CD4-positive, alpha-beta memory T cell (primary cell): ENCODE data around the gene HS3ST5. TPM values are rescaled to one million over a fixed set of nuclear protein-coding genes. Genes with fewer than 3 reads are reported as not detected.

Experiments used
- CTCF ChIA-PET: fragments of 350-600 bp; sonication (Branson Sonifier 250); formaldehyde crosslinking; loops from one replicate; lab custom pipeline; 2021; ENCODE audit warnings: inconsistent platforms; ENCODE audit not compliant: partially characterized antibody; lab: Charles Lee
- POLR2A ChIA-PET: fragments of 350-600 bp; sonication (Branson Sonifier 250); formaldehyde crosslinking; loops from one replicate; lab custom pipeline; 2021; ENCODE audit not compliant: partially characterized antibody; lab: Charles Lee
- DNase-seq, 5 donors: peaks; one replicate each; pipeline versions ENCODE4 v3.0.0 to v3.0.0-alpha.2; 2020 to 2022; ENCODE audit warnings: mixed read lengths in 1 of 5
- H3K27ac ChIP-seq: one replicate; pipeline ENCODE4 v1.7.0; 2013; ENCODE audit warnings: low read depth, low read length
- H3K27me3 ChIP-seq: 2 replicates; pipeline ENCODE4 v1.7.0; 2013; ENCODE audit warnings: mild to moderate bottlenecking, low read length, moderate library complexity; ENCODE audit not compliant: insufficient read depth
- H3K36me3 ChIP-seq: 2 replicates; pipeline ENCODE4 v1.7.0; 2013; ENCODE audit warnings: mild to moderate bottlenecking, low read length, moderate library complexity; ENCODE audit not compliant: insufficient read depth
- H3K4me1 ChIP-seq: 2 replicates; pipeline ENCODE4 v1.7.0; 2013; ENCODE audit warnings: mild to moderate bottlenecking, low read length, moderate library complexity; ENCODE audit not compliant: insufficient read depth
- H3K4me3 ChIP-seq, 2 donors: one replicate each; pipeline ENCODE4 v1.7.0; 2013; ENCODE audit warnings: low read length in 2 of 2, mild to moderate bottlenecking in 1 of 2
- H3K9me3 ChIP-seq, 2 donors: one replicate each; pipeline ENCODE4 v1.7.0; 2013; ENCODE audit warnings: low read length in 2 of 2, control low read depth in 1 of 2; ENCODE audit not compliant: control insufficient read depth in 1 of 2
- H3K27ac Mint-ChIP-seq, 7 donors: one replicate each; pipeline ENCODE4 v1.8.0; 2020 to 2021; ENCODE audit warnings: mixed read lengths in 7 of 7, mild to moderate bottlenecking in 6 of 7, inconsistent platforms in 3 of 7, moderate library complexity in 3 of 7
- H3K27me3 Mint-ChIP-seq, 2 donors: one replicate each; pipeline ENCODE4 v1.8.0; 2020 to 2021; ENCODE audit warnings: mixed read lengths in 2 of 2
- H3K36me3 Mint-ChIP-seq, 2 donors: one replicate each; pipeline ENCODE4 v1.8.0; 2020 to 2021; ENCODE audit warnings: mixed read lengths in 2 of 2, inconsistent platforms in 1 of 2, mild to moderate bottlenecking in 1 of 2
- H3K4me1 Mint-ChIP-seq, 4 donors: one replicate each; pipeline ENCODE4 v1.8.0; 2020 to 2021; ENCODE audit warnings: mixed read lengths in 4 of 4, mild to moderate bottlenecking in 1 of 4
- H3K4me3 Mint-ChIP-seq, 8 donors: one replicate each; pipeline ENCODE4 v1.8.0; 2020 to 2021; ENCODE audit warnings: mixed read lengths in 8 of 8, mild to moderate bottlenecking in 7 of 8, moderate library complexity in 6 of 8, inconsistent platforms in 3 of 8
- H3K9me3 Mint-ChIP-seq, 8 donors: one replicate each; pipeline ENCODE4 v1.8.0; 2020 to 2021; ENCODE audit warnings: mixed read lengths in 8 of 8, mild to moderate bottlenecking in 5 of 8, inconsistent platforms in 3 of 8, moderate library complexity in 1 of 8
- intact Hi-C: fragments of 100-400 bp; cut with micrococcal nuclease; formaldehyde crosslinking; loops from one replicate; pipeline ENCODE4 v1.15.1; 2023
- polyA plus RNA-seq, 2 donors: library from polyadenylated mRNA; unstranded; fragments of 300-500 nt; fragmentation: Illumina TruSeq; gene quantifications; one replicate each; pipeline ENCODE4 v1.2.3, GENCODE V29; 2021
- total RNA-seq, 2 experiments: library from RNA; stranded (reverse); gene quantifications; one replicate each; pipeline ENCODE4 v1.2.3, GENCODE V29; 2021

HS3ST5 gene
- total and polyA plus RNA-seq, 4 experiments from 2014 or later = not detected

GRCh38 chr6:114176726-114177125 is 166.1 kb downstream of the HS3ST5 start:
- no peaks in the 10 kb centered on the region for H3K4me1 Mint-ChIP-seq
- Histone ChIP-seq H3K36me3 (no peaks in the 10 kb centered on the region), H3K27me3 (no peaks in the 10 kb centered on the region), H3K4me3 (no peak overlapping the region), H3K27ac (no peak overlapping the region), H3K4me1 (no peaks in the 10 kb centered on the region), H3K9me3 (no peaks in the 10 kb centered on the region)
- intact Hi-C loops = no loop called here
- peaks cover 0 to 4% (median 0%) of the 10 kb centered on the region in 8 donors for H3K9me3 Mint-ChIP-seq
- CTCF ChIA-PET = no interaction called here
- no peak for DNase-seq
- H3K27ac Mint-ChIP-seq = no peak overlapping the region
- no peak overlapping the region for H3K4me3 Mint-ChIP-seq
- H3K36me3 Mint-ChIP-seq = no peaks in the 10 kb centered on the region
- POLR2A ChIA-PET = no interaction called here
- H3K27me3 Mint-ChIP-seq = no peaks in the 10 kb centered on the region

GRCh38 chr6:114172576-114173260 is 170.1 kb downstream of the HS3ST5 start:
- no peaks in the 10 kb centered on the region for H3K36me3 Mint-ChIP-seq
- DNase-seq = no peak
- CTCF ChIA-PET = no interaction called here

GRCh38 chr6:114171473-114171872 is 171.3 kb downstream of the HS3ST5 start:
- H3K27me3 Mint-ChIP-seq = peaks cover 3 to 4% of the 10 kb centered on the region in 2 donors
- POLR2A ChIA-PET = no interaction called here
- no peaks in the 10 kb centered on the region for H3K9me3 ChIP-seq
- H3K27ac Mint-ChIP-seq = no peak overlapping the region
- H3K4me1 ChIP-seq = no peaks in the 10 kb centered on the region
- no peak overlapping the region for H3K27ac ChIP-seq
- H3K9me3 Mint-ChIP-seq = peaks cover 0 to 3% (median 0%) of the 10 kb centered on the region in 8 donors
- H3K4me1 Mint-ChIP-seq = peaks cover 0 to 2% (median 0%) of the 10 kb centered on the region in 4 donors
- H3K36me3 ChIP-seq = no peaks in the 10 kb centered on the region
- no peak for DNase-seq
- CTCF ChIA-PET = no interaction called here
- H3K27me3 ChIP-seq = no peaks in the 10 kb centered on the region
- intact Hi-C loops = no loop called here
- no peak overlapping the region for H3K4me3 Mint-ChIP-seq
- H3K36me3 Mint-ChIP-seq = no peaks in the 10 kb centered on the region
- H3K4me3 ChIP-seq = no peak overlapping the region

More at GRCh38 chr6:114172576-114173260, 170.1 kb downstream of the HS3ST5 start:
- Mint-ChIP-seq H3K4me3 (no peak overlapping the region), H3K27ac (no peak overlapping the region), H3K27me3 (peaks cover 1% of the 10 kb centered on the region in 2 donors), H3K4me1 (peaks cover 0 to under 1% (median 0%) of the 10 kb centered on the region in 4 donors), H3K9me3 (peaks cover 0 to 3% (median 0%) of the 10 kb centered on the region in 8 donors)
- Histone ChIP-seq H3K27ac (no peak overlapping the region), H3K27me3 (no peaks in the 10 kb centered on the region), H3K36me3 (no peaks in the 10 kb centered on the region), H3K4me3 (no peak overlapping the region), H3K4me1 (no peaks in the 10 kb centered on the region), H3K9me3 (no peaks in the 10 kb centered on the region)
- POLR2A ChIA-PET = no interaction called here
- intact Hi-C loops = no loop called here

- no peak overlapping the region for H3K4me3 ChIP-seq
- CTCF ChIA-PET = no interaction called here
- H3K4me1 Mint-ChIP-seq = peaks cover 0 to 2% (median 0%) of the 10 kb centered on the region in 4 donors
- no peaks in the 10 kb centered on the region for H3K27me3 ChIP-seq
- DNase-seq = no peak
- H3K4me3 Mint-ChIP-seq = no peak overlapping the region
- H3K36me3 ChIP-seq = no peaks in the 10 kb centered on the region
- H3K27ac ChIP-seq = no peak overlapping the region
- POLR2A ChIA-PET = no interaction called here
- no peak overlapping the region for H3K27ac Mint-ChIP-seq
- no peaks in the 10 kb centered on the region for H3K4me1 ChIP-seq
- peaks cover 0 to 3% (median 0%) of the 10 kb centered on the region in 8 donors for H3K9me3 Mint-ChIP-seq
- peaks cover 3 to 4% of the 10 kb centered on the region in 2 donors for H3K27me3 Mint-ChIP-seq
- H3K36me3 Mint-ChIP-seq = no peaks in the 10 kb centered on the region
- H3K9me3 ChIP-seq = no peaks in the 10 kb centered on the region
- intact Hi-C loops = no loop called here
These were observed 171.8 kb downstream of the HS3ST5 start for GRCh38 chr6:114170958-114171387.

- DNase-seq = no peak
- H3K9me3 ChIP-seq = no peaks in the 10 kb centered on the region
- H3K27me3 ChIP-seq = no peaks in the 10 kb centered on the region
- peaks cover 3 to 4% of the 10 kb centered on the region in 2 donors for H3K27me3 Mint-ChIP-seq
- H3K36me3 ChIP-seq = no peaks in the 10 kb centered on the region
- CTCF ChIA-PET = no interaction called here
- no peak overlapping the region for H3K27ac ChIP-seq
- H3K4me3 Mint-ChIP-seq = no peak overlapping the region
- H3K4me3 ChIP-seq = no peak overlapping the region
- POLR2A ChIA-PET = no interaction called here
- intact Hi-C loops = no loop called here
- H3K9me3 Mint-ChIP-seq = peaks cover 0 to 3% (median 0%) of the 10 kb centered on the region in 8 donors
- no peaks in the 10 kb centered on the region for H3K36me3 Mint-ChIP-seq
- H3K4me1 ChIP-seq = no peaks in the 10 kb centered on the region
- peaks cover 0 to 2% (median 0%) of the 10 kb centered on the region in 4 donors for H3K4me1 Mint-ChIP-seq
- H3K27ac Mint-ChIP-seq = no peak overlapping the region
These were observed 172.5 kb downstream of the HS3ST5 start for GRCh38 chr6:114170372-114170771.

GRCh38 chr6:114169763-114170162 is 173.1 kb downstream of the HS3ST5 start:
- CTCF ChIA-PET = no interaction called here
- POLR2A ChIA-PET = no interaction called here

GRCh38 chr6:114167583-114168576 is 174.9 kb downstream of the HS3ST5 start:
- Mint-ChIP-seq H3K4me3 (no peak overlapping the region), H3K9me3 (no peaks in the 10 kb centered on the region), H3K36me3 (no peaks in the 10 kb centered on the region), H3K27me3 (peaks cover 3 to 4% of the 10 kb centered on the region in 2 donors), H3K4me1 (peaks cover 0 to 2% (median 0%) of the 10 kb centered on the region in 4 donors), H3K27ac (no peak overlapping the region)
- H3K4me3 ChIP-seq = no peak overlapping the region
- H3K36me3 ChIP-seq = no peaks in the 10 kb centered on the region
- ChIA-PET CTCF (no interaction called here), POLR2A (no interaction called here)
- H3K27me3 ChIP-seq = no peaks in the 10 kb centered on the region
- H3K9me3 ChIP-seq = no peaks in the 10 kb centered on the region
- H3K27ac ChIP-seq = no peak overlapping the region
- DNase-seq = no peak
- H3K4me1 ChIP-seq = no peaks in the 10 kb centered on the region
- intact Hi-C loops = no loop called here

More at GRCh38 chr6:114169763-114170162, 173.1 kb downstream of the HS3ST5 start:
- H3K4me1 Mint-ChIP-seq = peaks cover 0 to 2% (median 0%) of the 10 kb centered on the region in 4 donors
- Histone ChIP-seq H3K36me3 (no peaks in the 10 kb centered on the region), H3K9me3 (no peaks in the 10 kb centered on the region), H3K4me1 (no peaks in the 10 kb centered on the region), H3K27ac (no peak overlapping the region), H3K27me3 (no peaks in the 10 kb centered on the region), H3K4me3 (no peak overlapping the region)
- H3K9me3 Mint-ChIP-seq = peaks cover 0 to 3% (median 0%) of the 10 kb centered on the region in 8 donors
- H3K4me3 Mint-ChIP-seq = no peak overlapping the region
- no peak overlapping the region for H3K27ac Mint-ChIP-seq
- H3K36me3 Mint-ChIP-seq = no peaks in the 10 kb centered on the region
- intact Hi-C loops = no loop called here
- no peak for DNase-seq
- H3K27me3 Mint-ChIP-seq = peaks cover 3 to 4% of the 10 kb centered on the region in 2 donors
